ENCODE results near the gene PLAGL2.

The PLAGL2 gene

GRCh38 chr20:32167552-32167951 is 40.0 kb downstream of the PLAGL2 start:
- no peak for DNase-seq (ENCODE audit: low spot score)
- TF ChIP-seq, protein P1, sequence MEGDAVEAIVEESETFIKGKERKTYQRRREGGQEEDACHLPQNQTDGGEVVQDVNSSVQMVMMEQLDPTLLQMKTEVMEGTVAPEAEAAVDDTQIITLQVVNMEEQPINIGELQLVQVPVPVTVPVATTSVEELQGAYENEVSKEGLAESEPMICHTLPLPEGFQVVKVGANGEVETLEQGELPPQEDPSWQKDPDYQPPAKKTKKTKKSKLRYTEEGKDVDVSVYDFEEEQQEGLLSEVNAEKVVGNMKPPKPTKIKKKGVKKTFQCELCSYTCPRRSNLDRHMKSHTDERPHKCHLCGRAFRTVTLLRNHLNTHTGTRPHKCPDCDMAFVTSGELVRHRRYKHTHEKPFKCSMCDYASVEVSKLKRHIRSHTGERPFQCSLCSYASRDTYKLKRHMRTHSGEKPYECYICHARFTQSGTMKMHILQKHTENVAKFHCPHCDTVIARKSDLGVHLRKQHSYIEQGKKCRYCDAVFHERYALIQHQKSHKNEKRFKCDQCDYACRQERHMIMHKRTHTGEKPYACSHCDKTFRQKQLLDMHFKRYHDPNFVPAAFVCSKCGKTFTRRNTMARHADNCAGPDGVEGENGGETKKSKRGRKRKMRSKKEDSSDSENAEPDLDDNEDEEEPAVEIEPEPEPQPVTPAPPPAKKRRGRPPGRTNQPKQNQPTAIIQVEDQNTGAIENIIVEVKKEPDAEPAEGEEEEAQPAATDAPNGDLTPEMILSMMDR (IDR thresholded peaks at IDR 0.05; ENCODE audit: borderline replicate concordance, control extremely low read depth, extremely low read depth, insufficient read depth, missing control alignments), result no peak
- in situ Hi-C loops (cut with MboI; ENCODE audit: low sequenced_read_pairs, unreplicated experiment), result no loop called here

- TF ChIP-seq, protein P1 (IDR thresholded peaks at IDR 0.05; ENCODE audit: borderline replicate concordance, control extremely low read depth, extremely low read depth, insufficient read depth, missing control alignments), result no peak
- no peak for DNase-seq (ENCODE audit: low spot score)
- in situ Hi-C loops (cut with MboI; ENCODE audit: low sequenced_read_pairs, unreplicated experiment), result no loop called here
These were observed 41.6 kb downstream of the PLAGL2 start for GRCh38 chr20:32165836-32166545.

DNA sequence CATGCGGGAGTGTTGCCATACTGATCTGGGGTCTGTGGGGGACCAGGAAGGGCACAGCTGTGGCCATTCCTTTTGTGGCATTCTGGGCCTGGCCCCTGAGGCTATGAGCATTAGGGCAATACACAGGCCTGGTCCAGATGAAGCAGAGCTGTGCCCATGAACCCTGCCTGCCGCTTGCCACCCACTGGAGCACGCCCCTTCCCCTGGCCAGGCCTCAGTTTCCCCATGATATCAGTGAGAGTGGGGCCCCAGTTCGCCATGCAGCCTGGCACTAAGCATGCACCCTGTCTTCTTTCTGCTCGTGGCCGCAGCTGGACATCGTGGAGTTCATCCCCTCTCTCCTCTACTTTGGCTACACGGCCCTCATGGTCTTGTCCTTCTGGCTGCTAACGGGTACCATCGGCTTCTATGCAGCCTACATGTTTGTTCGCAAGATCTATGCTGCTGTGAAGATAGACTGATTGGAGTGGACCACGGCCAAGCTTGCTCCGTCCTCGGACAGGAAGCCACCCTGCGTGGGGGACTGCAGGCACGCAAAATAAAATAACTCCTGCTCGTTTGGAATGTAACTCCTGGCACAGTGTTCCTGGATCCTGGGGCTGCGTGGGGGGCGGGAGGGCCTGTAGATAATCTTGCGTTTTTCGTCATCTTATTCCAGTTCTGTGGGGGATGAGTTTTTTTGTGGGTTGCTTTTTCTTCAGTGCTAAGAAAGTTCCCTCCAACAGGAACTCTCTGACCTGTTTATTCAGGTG is 42.4 kb downstream of the PLAGL2 start:
- in situ Hi-C loops (cut with MboI; ENCODE audit: low sequenced_read_pairs, unreplicated experiment), result no loop called here
- TF ChIP-seq, protein P1 (IDR thresholded peaks at IDR 0.05; ENCODE audit: borderline replicate concordance, control extremely low read depth, extremely low read depth, insufficient read depth, missing control alignments), result no peak
- DNase-seq (ENCODE audit: low spot score), result no peak

DNA sequence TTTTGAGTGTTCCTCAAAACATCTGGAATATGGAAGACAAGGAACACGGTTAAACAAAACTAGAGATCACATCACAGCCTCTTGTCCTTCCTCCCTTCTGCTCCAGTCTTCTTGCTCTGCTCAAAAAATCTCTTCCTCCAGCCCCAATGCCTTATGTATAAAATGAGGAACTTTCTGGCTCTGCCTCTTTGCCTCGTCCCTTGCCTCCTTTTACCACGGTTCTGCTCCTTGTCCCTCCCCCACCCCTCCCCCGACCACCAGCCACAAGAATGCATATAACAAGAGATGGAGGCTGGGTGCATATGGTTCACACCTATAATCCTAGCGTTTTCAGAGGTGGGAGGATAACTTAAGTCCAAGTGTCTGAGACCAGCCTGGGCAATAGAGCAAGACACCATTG is 43.6 kb downstream of the PLAGL2 start:
- in situ Hi-C loops (cut with MboI; ENCODE audit: low sequenced_read_pairs, unreplicated experiment), result no loop called here
- TF ChIP-seq, protein P1 (IDR thresholded peaks at IDR 0.05; ENCODE audit: borderline replicate concordance, control extremely low read depth, extremely low read depth, insufficient read depth, missing control alignments), result no peak
- DNase-seq (ENCODE audit: low spot score), result no peak

DNA sequence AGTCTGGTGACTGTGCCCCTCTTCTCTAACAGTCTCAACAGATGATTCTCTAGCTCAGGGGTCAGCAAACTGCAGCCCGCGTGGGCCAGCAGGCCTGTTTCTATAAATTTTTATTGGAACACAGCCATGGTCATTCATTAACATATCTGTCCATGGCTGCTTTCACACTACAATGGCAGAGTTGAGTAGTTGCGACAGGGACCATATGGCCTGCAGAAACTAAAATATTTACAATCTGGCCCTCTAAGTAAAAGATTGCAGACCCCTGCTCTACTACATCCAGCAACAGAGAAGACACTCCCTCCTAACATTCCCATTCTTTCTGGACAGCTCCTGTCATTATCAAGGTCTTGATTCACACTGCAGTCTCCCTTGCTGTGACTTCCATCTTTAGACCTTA is 45.2 kb downstream of the PLAGL2 start:
- DNase-seq (ENCODE audit: low spot score), result no peak
- in situ Hi-C loops (cut with MboI; ENCODE audit: low sequenced_read_pairs, unreplicated experiment), result no loop called here
- TF ChIP-seq, protein P1 (IDR thresholded peaks at IDR 0.05; ENCODE audit: borderline replicate concordance, control extremely low read depth, extremely low read depth, insufficient read depth, missing control alignments), result no peak

- TF ChIP-seq, protein P1 (IDR thresholded peaks at IDR 0.05; ENCODE audit: borderline replicate concordance, control extremely low read depth, extremely low read depth, insufficient read depth, missing control alignments), result no peak
- in situ Hi-C loops (cut with MboI; ENCODE audit: low sequenced_read_pairs, unreplicated experiment), result no loop called here
- no peak for DNase-seq (ENCODE audit: low spot score)
These were observed 47.2 kb downstream of the PLAGL2 start for GRCh38 chr20:32160341-32160740.

Measured in GM13976 (cell line).